Astrocyte (in vitro differentiated cells and primary cell): ENCODE data around the gene PI4K2A. TPM values are rescaled to one million over a fixed set of nuclear protein-coding genes. Genes with fewer than 3 reads are reported as not detected.
A peak's percentile ranks its signal among the peaks of the same experiment; 100 is the strongest.

ENCODE experiments used
- DNase-seq: peaks from one replicate; pipeline ENCODE4 v3.0.0-alpha.2; 2010; ENCODE audit warnings: low read depth
- FAIRE-seq: peaks from 2 replicates; lab custom pipeline; 2011; peaks lifted over from hg19 to GRCh38; lab: Jason Lieb, UNC
- H2AFZ ChIP-seq: 2 replicates; pipeline ENCODE4 v1.6.0; 2012; ENCODE audit warnings: low read depth, low read length, inconsistent platforms
- H3K27ac ChIP-seq: 2 replicates; pipeline ENCODE4 v1.5.1; 2011; ENCODE audit warnings: low read depth, low read length, inconsistent platforms
- H3K27me3 ChIP-seq: 2 replicates; pipeline ENCODE4 v1.6.0; 2011; ENCODE audit warnings: low read length, inconsistent platforms; ENCODE audit not compliant: insufficient read depth
- H3K36me3 ChIP-seq: 2 replicates; pipeline ENCODE4 v1.5.1; 2011; ENCODE audit warnings: low read length, inconsistent platforms; ENCODE audit not compliant: insufficient read depth
- H3K4me1 ChIP-seq: 2 replicates; pipeline ENCODE4 v1.5.1; 2011; ENCODE audit warnings: low read length, inconsistent platforms; ENCODE audit not compliant: insufficient read depth
- H3K4me2 ChIP-seq: 2 replicates; pipeline ENCODE4 v1.6.0; 2012; ENCODE audit warnings: low read length, inconsistent platforms
- H3K4me3 ChIP-seq: 2 replicates; pipeline ENCODE4 v1.5.1; 2011; ENCODE audit warnings: low read depth, mild to moderate bottlenecking, low read length, inconsistent platforms; ENCODE audit not compliant: insufficient read depth
- H3K79me2 ChIP-seq: 2 replicates; pipeline ENCODE4 v1.6.0; 2012; ENCODE audit warnings: mild to moderate bottlenecking, low read length, inconsistent platforms; ENCODE audit not compliant: insufficient read depth
- H3K9ac ChIP-seq: 2 replicates; pipeline ENCODE4 v1.6.0; 2012; ENCODE audit warnings: mild to moderate bottlenecking, low read length, inconsistent platforms
- H3K9me3 ChIP-seq: 2 replicates; pipeline ENCODE4 v1.5.1; 2012; ENCODE audit warnings: low read depth, mild to moderate bottlenecking, low read length, inconsistent platforms; ENCODE audit not compliant: insufficient read depth
- H4K20me1 ChIP-seq: 2 replicates; pipeline ENCODE4 v1.6.0; 2012; ENCODE audit warnings: low read length, inconsistent platforms; ENCODE audit not compliant: insufficient read depth
- H3K27ac Mint-ChIP-seq: one replicate; pipeline ENCODE4 v1.8.0; 2021; ENCODE audit warnings: mild to moderate bottlenecking, mixed read lengths; ENCODE audit not compliant: unreplicated experiment
- H3K27me3 Mint-ChIP-seq: one replicate; pipeline ENCODE4 v1.8.0; 2021; ENCODE audit warnings: low read depth, mixed read lengths; ENCODE audit not compliant: unreplicated experiment
- H3K36me3 Mint-ChIP-seq: one replicate; pipeline ENCODE4 v1.8.0; 2021; ENCODE audit warnings: low read depth, mixed read lengths; ENCODE audit not compliant: unreplicated experiment
- H3K4me1 Mint-ChIP-seq: one replicate; pipeline ENCODE4 v1.8.0; 2021; ENCODE audit warnings: low read depth, mixed read lengths; ENCODE audit not compliant: unreplicated experiment
- H3K4me3 Mint-ChIP-seq: one replicate; pipeline ENCODE4 v1.8.0; 2021; ENCODE audit warnings: mild to moderate bottlenecking, moderate library complexity, mixed read lengths; ENCODE audit not compliant: unreplicated experiment
- H3K9me3 Mint-ChIP-seq: one replicate; pipeline ENCODE4 v1.8.0; 2021; ENCODE audit warnings: mild to moderate bottlenecking, mixed read lengths; ENCODE audit not compliant: unreplicated experiment
- CTCF ChIP-seq: IDR thresholded peaks from 2 replicates; pipeline ENCODE4 v1.5.1; 2011; ENCODE audit warnings: low read depth, mild to moderate bottlenecking, inconsistent platforms, low read length, moderate library complexity; ENCODE audit not compliant: insufficient read depth
- EZH2 ChIP-seq: IDR thresholded peaks from 2 replicates; pipeline ENCODE4 v1.6.1; 2012; ENCODE audit warnings: mild to moderate bottlenecking, low read length, inconsistent platforms; ENCODE audit not compliant: insufficient read depth
- total RNA-seq: library from RNA; stranded (reverse); gene quantifications from 2 replicates; pipeline ENCODE4 v1.2.1, GENCODE V29; 2021

The PI4K2A gene
- total RNA-seq, 1 donor from 2014 or later, result 37.8 TPM

- Histone ChIP-seq H2AFZ (peak overlapping the region; percentile 81), H3K9ac (peak overlapping the region; percentile 81), H4K20me1 (no peaks in the 10 kb centered on the region), H3K79me2 (no peaks in the 10 kb centered on the region), H3K27ac (peak overlapping the region; percentile 62), H3K36me3 (no peaks in the 10 kb centered on the region), H3K9me3 (no peaks in the 10 kb centered on the region), H3K27me3 (no peaks in the 10 kb centered on the region), H3K4me2 (peak overlapping the region; percentile 89), H3K4me3 (peak overlapping the region; percentile 66), H3K4me1 (peaks cover 42% of the 10 kb centered on the region)
- Mint-ChIP-seq H3K36me3 (no peaks in the 10 kb centered on the region), H3K27me3 (no peaks in the 10 kb centered on the region), H3K4me3 (peak overlapping the region; percentile 84), H3K9me3 (no peaks in the 10 kb centered on the region), H3K27ac (no peak overlapping the region), H3K4me1 (peaks cover 20% of the 10 kb centered on the region)
- FAIRE-seq (no peak), DNase-seq (no peak)
- TF ChIP-seq EZH2 (no peak), CTCF (no peak)
These were observed 46.0 kb downstream of the PI4K2A start for GRCh38 chr10:97686301-97686961.

- Histone ChIP-seq H3K36me3 (no peaks in the 10 kb centered on the region), H3K9me3 (no peaks in the 10 kb centered on the region), H3K4me2 (peak within 1 kb of the TSS; percentile 89), H3K27me3 (no peaks in the 10 kb centered on the region), H3K27ac (peak within 1 kb of the TSS; percentile 80), H3K4me3 (peak within 1 kb of the TSS; percentile 66), H2AFZ (peak within 1 kb of the TSS; percentile 81), H4K20me1 (no peaks in the 10 kb centered on the region), H3K4me1 (peaks cover 42% of the 10 kb centered on the region), H3K9ac (peak within 1 kb of the TSS; percentile 81), H3K79me2 (no peaks in the 10 kb centered on the region)
- H3K36me3 Mint-ChIP-seq, result no peaks in the 10 kb centered on the region
- peak; percentile 90 for DNase-seq
- TF ChIP-seq CTCF (no peak), EZH2 (no peak)
- no peak for FAIRE-seq
- peaks cover 20% of the 10 kb centered on the region for H3K4me1 Mint-ChIP-seq
- H3K4me3 Mint-ChIP-seq, result peak within 1 kb of the TSS; percentile 84
- H3K27ac Mint-ChIP-seq, result peak within 1 kb of the TSS; percentile 80
- H3K27me3 Mint-ChIP-seq, result no peaks in the 10 kb centered on the region
- no peaks in the 10 kb centered on the region for H3K9me3 Mint-ChIP-seq
These were observed 46.7 kb downstream of the PI4K2A start, which contains the start of gene AVPI1 for GRCh38 chr10:97686962-97687784. Gene AVPI1 (minus strand): TSS chr10:97687241. CDS start chr10:97679905, 7,336 bp downstream.
